GM12878 (cell line): ENCODE data around the gene OCA2. TPM values are rescaled to one million over a fixed set of nuclear protein-coding genes. Genes with fewer than 3 reads are reported as not detected.

Experiments
- ATAC-seq: fragments of 200-7000 bp; cut with Tn5 transposase; 3 replicates; pipeline ENCODE4 v1.9.1; 2020; ENCODE audit warnings: mild to moderate bottlenecking, moderate library complexity
- BruUV-seq: library from RNA; stranded (reverse); fragments of 400-500 nt; replicated peaks from 2 replicates; lab custom pipeline; 2021; lab: Mats Ljungman, UMichigan
- CTCF ChIA-PET: fragments of 300-600 bp; sonication (Branson Sonifier 250); formaldehyde crosslinking; extraction: SDS; loops from one replicate; lab custom pipeline; 2021; ENCODE audit warnings: inconsistent platforms; lab: Yijun Ruan, JAX
- POLR2A ChIA-PET: fragments of 350-600 bp; formaldehyde crosslinking; extraction: SDS; loops from one replicate; lab custom pipeline; 2021; ENCODE audit warnings: inconsistent platforms; lab: Charles Lee
- RAD21 ChIA-PET: fragments of 300-600 bp; sonication (Branson Sonifier 250); formaldehyde crosslinking; loops from one replicate; lab custom pipeline; 2023; ENCODE audit warnings: antibody characterized with exemption; ENCODE audit not compliant: unreplicated experiment; lab: Charles Lee
- SMC1A ChIA-PET: fragments of 300-600 bp; sonication (Branson Sonifier 250); formaldehyde crosslinking; loops from one replicate; lab custom pipeline; 2023; ENCODE audit not compliant: unreplicated experiment, uncharacterized antibody; lab: Charles Lee
- DNase-seq: peaks from one replicate; pipeline ENCODE4 v3.0.0-alpha.2; 2011; ENCODE audit warnings: low read depth, low spot score
- FAIRE-seq: peaks from 3 replicates; lab custom pipeline; 2011; peaks lifted over from hg19 to GRCh38; lab: Jason Lieb, UNC
- H2AFZ ChIP-seq: 2 replicates; pipeline ENCODE4 v1.6.0; 2011; ENCODE audit warnings: low read depth, low read length, control low read depth; ENCODE audit not compliant: control insufficient read depth
- H3K27ac ChIP-seq: 2 replicates; pipeline ENCODE4 v1.5.1; 2011; ENCODE audit warnings: control low read depth; ENCODE audit not compliant: control insufficient read depth, insufficient read depth
- H3K27me3 ChIP-seq, 2 experiments: replicated peaks in 1 of 2; 2 replicates each; pipeline versions ENCODE4 v1.6.0 to v1.6.1; 2011; ENCODE audit warnings: low read length in 1 of 2; ENCODE audit not compliant: control insufficient read depth in 2 of 2, insufficient read depth in 2 of 2
- H3K36me3 ChIP-seq, 2 experiments: 2 replicates each; pipeline ENCODE4 v1.5.1; 2011; ENCODE audit warnings: low read length in 1 of 2; ENCODE audit not compliant: control insufficient read depth in 2 of 2, insufficient read depth in 2 of 2
- H3K4me1 ChIP-seq: 2 replicates; pipeline ENCODE4 v1.6.1; 2011; ENCODE audit warnings: mild to moderate bottlenecking, low read length, moderate library complexity, mixed read lengths; ENCODE audit not compliant: control insufficient read depth, insufficient read depth
- H3K4me2 ChIP-seq: 2 replicates; pipeline ENCODE4 v1.6.0; 2011; ENCODE audit warnings: control low read depth; ENCODE audit not compliant: control insufficient read depth, insufficient read depth
- H3K4me3 ChIP-seq: fragments of 200-600 bp; sonication (generic); 2 replicates; pipeline ENCODE4 v1.5.1; 2016
- H3K79me2 ChIP-seq: 2 replicates; pipeline ENCODE4 v1.6.0; 2011; ENCODE audit warnings: low read length; ENCODE audit not compliant: control insufficient read depth, insufficient read depth
- H3K9ac ChIP-seq: 2 replicates; pipeline ENCODE4 v1.8.0; 2011; ENCODE audit warnings: low read length, control low read depth, mixed read lengths; ENCODE audit not compliant: control insufficient read depth, insufficient read depth
- H3K9me3 ChIP-seq: replicated peaks from 3 replicates; pipeline ENCODE4 v1.5.1; 2011; ENCODE audit warnings: mild to moderate bottlenecking, low read length; ENCODE audit not compliant: control insufficient read depth, insufficient read depth
- H4K20me1 ChIP-seq: 2 replicates; pipeline ENCODE4 v1.6.0; 2011; ENCODE audit not compliant: control insufficient read depth, insufficient read depth
- DPF2 ChIP-seq: fragments of 450-650 bp; IDR thresholded peaks from 2 replicates; pipeline ENCODE4 v1.6.1; 2017; ENCODE audit warnings: mild to moderate bottlenecking
- E4F1 ChIP-seq: fragments of 450-650 bp; IDR thresholded peaks from 2 replicates; pipeline ENCODE4 v1.6.1; 2018; ENCODE audit warnings: borderline replicate concordance, mild to moderate bottlenecking; ENCODE audit not compliant: partially characterized antibody
- IRF4 ChIP-seq: IDR thresholded peaks from 2 replicates; pipeline ENCODE4 v1.6.1; 2011; ENCODE audit warnings: low read depth, low read length
- NFXL1 ChIP-seq: fragments of 450-650 bp; IDR thresholded peaks from 2 replicates; pipeline ENCODE4 v1.6.1; 2017; ENCODE audit warnings: antibody characterized with exemption, mild to moderate bottlenecking, borderline replicate concordance
- NR2F1 ChIP-seq: fragments of 450-650 bp; conservative IDR thresholded peaks from 2 replicates; pipeline ENCODE4 v1.6.1; 2017; ENCODE audit warnings: mild to moderate bottlenecking
- PAX8 ChIP-seq: fragments of 450-650 bp; IDR thresholded peaks from 2 replicates; pipeline ENCODE4 v1.6.1; 2017; ENCODE audit warnings: mild to moderate bottlenecking, moderate library complexity
- POLR2AphosphoS2 ChIP-seq: IDR thresholded peaks from 2 replicates; pipeline ENCODE4 v1.6.1; 2011; ENCODE audit warnings: low read depth, mild to moderate bottlenecking, low read length, improper control_type of control experiment, moderate library complexity
- POLR2AphosphoS5 ChIP-seq: IDR thresholded peaks from 2 replicates; pipeline ENCODE4 v1.6.1; 2011; ENCODE audit warnings: mild to moderate bottlenecking, low read length, inconsistent platforms
- RBBP5 ChIP-seq: fragments of 200-600 bp; sonication (generic); conservative IDR thresholded peaks from 2 replicates; pipeline ENCODE4 v1.6.1; 2016
- RCOR1 ChIP-seq: conservative IDR thresholded peaks from 2 replicates; pipeline ENCODE4 v1.6.1; 2012; ENCODE audit warnings: low read depth, low read length, improper control_type of control experiment
- SMC3 ChIP-seq: IDR thresholded peaks from 2 replicates; pipeline ENCODE4 v1.6.1; 2011; ENCODE audit warnings: low read length, improper control_type of control experiment, borderline replicate concordance
- SP1 ChIP-seq: IDR thresholded peaks from one replicate; pipeline ENCODE4 v1.6.1; 2011; ENCODE audit warnings: low read depth, low read length
- SUZ12 ChIP-seq: fragments of 200-600 bp; sonication (generic); IDR thresholded peaks from one replicate; pipeline ENCODE4 v1.6.1; 2018; ENCODE audit warnings: antibody characterized with exemption, mild to moderate bottlenecking; ENCODE audit not compliant: unreplicated experiment
- TAF1 ChIP-seq: IDR thresholded peaks from 2 replicates; pipeline ENCODE4 v1.6.1; 2011; ENCODE audit warnings: mild to moderate bottlenecking, low read depth, low read length, borderline replicate concordance
- TCF12 ChIP-seq: IDR thresholded peaks from 2 replicates; pipeline ENCODE4 v1.6.1; 2011; ENCODE audit warnings: low read depth, mild to moderate bottlenecking, low read length
- WRNIP1 ChIP-seq: IDR thresholded peaks from 2 replicates; pipeline ENCODE4 v1.6.1; 2011; ENCODE audit warnings: low read depth, low read length, improper control_type of control experiment, borderline replicate concordance
- YBX1 ChIP-seq: fragments of 450-650 bp; IDR thresholded peaks from 2 replicates; pipeline ENCODE4 v1.6.1; 2016; ENCODE audit warnings: antibody characterized with exemption
- YY1 ChIP-seq: IDR thresholded peaks from 2 replicates; pipeline ENCODE4 v1.6.1; 2011; ENCODE audit warnings: low read depth, mild to moderate bottlenecking, low read length
- ZNF217 ChIP-seq: fragments of 450-650 bp; IDR thresholded peaks from 2 replicates; pipeline ENCODE4 v1.6.1; 2017; ENCODE audit warnings: antibody characterized with exemption, mild to moderate bottlenecking
- WGBS: methylation state at CpG from one replicate; pipeline ENCODE4 v1.1.6; 2016; ENCODE audit warnings: low lambda C conversion rate; ENCODE audit not compliant: insufficient replicate concordance, insufficient coverage; ENCODE audit errors: missing lambda C conversion rate; 5-methylcytosine and 5-hydroxymethylcytosine counted together
- in situ Hi-C: fragments of 300-500 bp; cut with MboI; formaldehyde crosslinking; loops from 9 replicates; pipeline ENCODE4 v1.14.3; 2018; ENCODE audit warnings: mixed read lengths
- intact Hi-C: fragments of 100-400 bp; cut with micrococcal nuclease; formaldehyde crosslinking; loops from one replicate; pipeline ENCODE4 v1.14.2; 2022; ENCODE audit not compliant: unreplicated experiment
- polyA plus RNA-seq, 11 experiments: library from polyadenylated mRNA; depleted of rRNA in 4 of 11; unstranded in 6 of 11; stranded (reverse) in 5 of 11; fragments of >200 nt; fragmentation: Nextera tagmentation in 4 of 11; fragmentation: Illumina TruSeq in 1 of 11; extraction: Ambion mirVana in 4 of 11; extraction: Trizol in 1 of 11; gene quantifications; 1 replicate in 1 of 11; 2 replicates in 10 of 11; pipeline versions ENCODE4 v1.2.1 to v1.2.3, GENCODE V29; 2011 to 2016; ENCODE audit warnings: inconsistent platforms in 2 of 11, missing spikeins in 2 of 11, low read depth in 1 of 11
- total RNA-seq, 4 experiments: library from RNA; depleted of rRNA in 3 of 4; stranded (reverse); fragments of >200 nt in 3 of 4; fragmentation: Illumina TruSeq in 1 of 4; extraction: Trizol in 1 of 4; gene quantifications; 2 replicates each; pipeline versions ENCODE4 v1.2.1 to v1.2.3, GENCODE V29; 2013 to 2021

The OCA2 gene
- total and polyA plus RNA-seq, 10 of the 15 experiments (the other 5 are each of a cell fraction or from before 2014, with no cell fraction given) = 0.04 to 1.8 TPM; not detected in 8

GRCh38 chr15:27730868-27731267 lies 368.2 kb downstream of the OCA2 start:
- in situ Hi-C loops = no loop called here

GRCh38 chr15:27725731-27726130 lies 373.4 kb downstream of the OCA2 start:
- ChIA-PET POLR2A (no interaction called here), RAD21 (no interaction called here), SMC1A (interaction anchor here (1.3 kb wide), 1 partner anchor 11 kb away, joined by 3 read pairs; no protein-coding TSS in a partner anchor)
- WGBS = 15% methylated on average over 3 of the region's 3 CpGs
- Histone ChIP-seq H3K4me2 (no peak overlapping the region), H3K9me3 (no peaks in the 10 kb centered on the region; the same call in 2 of the 3 replicates), H3K4me1 (no peaks in the 10 kb centered on the region), H3K4me3 (no peak overlapping the region), H3K27ac (no peak overlapping the region)
- in situ Hi-C loops = no loop called here
- no TSS peak for BruUV-seq
- no peak for TF ChIP-seq YBX1
- no peak for TF ChIP-seq SUZ12
- no peak for TF ChIP-seq DPF2
- no peak for TF ChIP-seq E4F1
- TF ChIP-seq ZNF217 = no peak
- no peak for TF ChIP-seq SMC3
- TF ChIP-seq TCF12 = no peak
- TF ChIP-seq YY1 = no peak
- TF ChIP-seq RBBP5 = no peak
- TF ChIP-seq WRNIP1 = no peak
- TF ChIP-seq RCOR1 = no peak
- TF ChIP-seq NR2F1 = no peak
- TF ChIP-seq TAF1 = no peak
- no peak for TF ChIP-seq NFXL1
- TF ChIP-seq PAX8 = no peak
- TF ChIP-seq, all 136 proteins: peak for 0
- ATAC-seq = no peak
- H3K9ac ChIP-seq = no peak overlapping the region
- H3K27me3 ChIP-seq = no peaks in the 10 kb centered on the region
- intact Hi-C loops = no loop called here
- no peaks in the 10 kb centered on the region for H3K79me2 ChIP-seq
- no peaks in the 10 kb centered on the region for H3K36me3 ChIP-seq
- no peak overlapping the region for H2AFZ ChIP-seq
- no peaks in the 10 kb centered on the region for H4K20me1 ChIP-seq
- no peak for FAIRE-seq
- CTCF ChIA-PET = no interaction called here
- no peak for DNase-seq

More at GRCh38 chr15:27730868-27731267, 368.2 kb downstream of the OCA2 start:
- TF ChIP-seq IRF4 = no peak
- no peak for TF ChIP-seq POLR2AphosphoS2
- TF ChIP-seq SP1 = no peak
- TF ChIP-seq POLR2AphosphoS5 = no peak
- Histone ChIP-seq H3K36me3 (no peaks in the 10 kb centered on the region), H3K27me3 (no peaks in the 10 kb centered on the region), H3K79me2 (no peaks in the 10 kb centered on the region), H3K9me3 (no peaks in the 10 kb centered on the region; the same call in 2 of the 3 replicates), H2AFZ (no peak overlapping the region), H3K4me1 (no peaks in the 10 kb centered on the region), H3K4me2 (no peak overlapping the region), H4K20me1 (no peaks in the 10 kb centered on the region), H3K27ac (no peak overlapping the region), H3K9ac (no peak overlapping the region), H3K4me3 (no peak overlapping the region)
- no peak for DNase-seq
- POLR2A ChIA-PET = no interaction called here
- SMC1A ChIA-PET = no interaction called here
- no peak for FAIRE-seq
- no peak for ATAC-seq
- RAD21 ChIA-PET = no interaction called here
- CTCF ChIA-PET = no interaction called here
- intact Hi-C loops = no loop called here
- no TSS peak for BruUV-seq
